Neural crest cell (in vitro differentiated cells): ENCODE data around the gene NME2. TPM values are rescaled to one million over a fixed set of nuclear protein-coding genes. Genes with fewer than 3 reads are reported as not detected.

Experiments
- DNase-seq: peaks from one replicate; pipeline ENCODE4 v3.0.0; 2021; ENCODE audit warnings: low read depth, mixed read lengths, low spot score
- H3K27ac Mint-ChIP-seq: one replicate; pipeline ENCODE4 v1.8.0; 2021; ENCODE audit warnings: mild to moderate bottlenecking, mixed read lengths; ENCODE audit not compliant: unreplicated experiment
- H3K27me3 Mint-ChIP-seq: 2 replicates; pipeline ENCODE4 v1.8.0; 2021; ENCODE audit warnings: low read depth, mild to moderate bottlenecking, mixed read lengths
- H3K36me3 Mint-ChIP-seq: 2 replicates; pipeline ENCODE4 v1.8.0; 2021; ENCODE audit warnings: low read depth, mild to moderate bottlenecking, mixed read lengths
- H3K4me1 Mint-ChIP-seq: 2 replicates; pipeline ENCODE4 v1.8.0; 2021; ENCODE audit warnings: mixed read lengths
- H3K4me3 Mint-ChIP-seq: one replicate; pipeline ENCODE4 v1.8.0; 2021; ENCODE audit warnings: mild to moderate bottlenecking, mixed read lengths
- H3K9me3 Mint-ChIP-seq: 2 replicates; pipeline ENCODE4 v1.8.0; 2021; ENCODE audit warnings: mixed read lengths
- long read RNA-seq: library from polyadenylated mRNA; unstranded; transcript quantifications from one replicate; pipeline ENCODE4 v2.0.0, GENCODE V29; 2020
- total RNA-seq: library from RNA; stranded (reverse); gene quantifications from 2 replicates; pipeline ENCODE4 v1.2.1, GENCODE V29; 2021
- TF ChIP-seq, protein P1 (sequence below): fragments of 200-600 bp; sonication (generic); conservative IDR thresholded peaks from 2 replicates; pipeline ENCODE4 v1.5.0; 2021; ENCODE audit warnings: antibody characterized with exemption, mild to moderate bottlenecking

The NME2 gene
- 541 and 545 TPM in 2 replicates for total RNA-seq
- long read RNA-seq, transcript NME2-205 (5 exons, 826 nt): major isoform, 175 of 195 reads
- long read RNA-seq, transcript NME2-202 (4 exons, 866 nt): minor isoform, 7 of 195 reads
- long read RNA-seq, partial matches to known transcripts: 1 of 195 reads
- long read RNA-seq, other reads (novel, unspliced or antisense): 2 of 195 reads

DNA sequence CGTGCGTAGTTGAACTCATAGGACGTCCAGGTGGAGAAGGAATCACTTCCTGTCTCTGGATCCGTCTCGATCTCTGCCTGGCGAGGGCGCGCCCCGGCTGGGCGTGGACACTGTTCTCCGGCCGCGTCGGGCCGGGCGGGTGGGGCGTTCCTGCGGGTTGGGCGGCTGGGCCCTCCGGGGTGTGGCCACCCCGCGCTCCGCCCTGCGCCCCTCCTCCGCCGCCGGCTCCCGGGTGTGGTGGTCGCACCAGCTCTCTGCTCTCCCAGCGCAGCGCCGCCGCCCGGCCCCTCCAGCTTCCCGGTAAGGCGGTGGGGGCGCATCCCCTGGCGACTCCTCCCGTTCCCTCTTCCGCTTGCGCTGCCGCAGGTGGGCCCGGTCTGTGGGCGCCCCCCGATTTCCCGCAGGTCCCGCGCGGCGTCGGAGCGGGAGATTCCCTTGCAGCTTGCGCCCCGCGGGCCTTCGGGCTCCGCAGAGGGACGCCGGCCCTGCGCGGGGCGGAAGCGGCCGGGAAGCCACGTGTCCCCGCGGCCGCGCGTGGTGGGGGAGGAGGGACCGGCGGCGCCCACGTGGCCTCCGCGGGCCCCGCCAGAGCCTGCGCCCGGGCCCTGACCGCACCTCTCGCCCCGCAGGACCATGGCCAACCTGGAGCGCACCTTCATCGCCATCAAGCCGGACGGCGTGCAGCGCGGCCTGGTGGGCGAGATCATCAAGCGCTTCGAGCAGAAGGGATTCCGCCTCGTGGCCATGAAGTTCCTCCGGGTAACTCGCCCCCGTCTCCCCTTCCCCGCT is at the start of gene NME2:
TSS of gene NME2 (plus strand) at position 214 of the 789 bp plus-strand sequence. CDS start at position 634, 420 bp downstream.
- peaks cover 32% of the 10 kb centered on the region for H3K4me1 Mint-ChIP-seq
- no peaks in the 10 kb centered on the region for H3K9me3 Mint-ChIP-seq
- DNase-seq: peak; percentile 86
- H3K4me3 Mint-ChIP-seq: peak within 1 kb of the TSS; percentile 92
- peak within 1 kb of the TSS; percentile 98 for H3K27ac Mint-ChIP-seq
- peaks cover 26% of the 10 kb centered on the region for H3K36me3 Mint-ChIP-seq
- H3K27me3 Mint-ChIP-seq: no peaks in the 10 kb centered on the region
- TF ChIP-seq, protein P1, sequence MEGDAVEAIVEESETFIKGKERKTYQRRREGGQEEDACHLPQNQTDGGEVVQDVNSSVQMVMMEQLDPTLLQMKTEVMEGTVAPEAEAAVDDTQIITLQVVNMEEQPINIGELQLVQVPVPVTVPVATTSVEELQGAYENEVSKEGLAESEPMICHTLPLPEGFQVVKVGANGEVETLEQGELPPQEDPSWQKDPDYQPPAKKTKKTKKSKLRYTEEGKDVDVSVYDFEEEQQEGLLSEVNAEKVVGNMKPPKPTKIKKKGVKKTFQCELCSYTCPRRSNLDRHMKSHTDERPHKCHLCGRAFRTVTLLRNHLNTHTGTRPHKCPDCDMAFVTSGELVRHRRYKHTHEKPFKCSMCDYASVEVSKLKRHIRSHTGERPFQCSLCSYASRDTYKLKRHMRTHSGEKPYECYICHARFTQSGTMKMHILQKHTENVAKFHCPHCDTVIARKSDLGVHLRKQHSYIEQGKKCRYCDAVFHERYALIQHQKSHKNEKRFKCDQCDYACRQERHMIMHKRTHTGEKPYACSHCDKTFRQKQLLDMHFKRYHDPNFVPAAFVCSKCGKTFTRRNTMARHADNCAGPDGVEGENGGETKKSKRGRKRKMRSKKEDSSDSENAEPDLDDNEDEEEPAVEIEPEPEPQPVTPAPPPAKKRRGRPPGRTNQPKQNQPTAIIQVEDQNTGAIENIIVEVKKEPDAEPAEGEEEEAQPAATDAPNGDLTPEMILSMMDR: no peak

GRCh38 chr17:51118330-51119195 is 47.6 kb upstream of the NME2 start:
- Mint-ChIP-seq H3K27me3 (no peaks in the 10 kb centered on the region), H3K4me3 (peak overlapping the region; percentile 85), H3K36me3 (no peaks in the 10 kb centered on the region), H3K4me1 (peaks cover 43% of the 10 kb centered on the region), H3K27ac (no peak overlapping the region), H3K9me3 (no peaks in the 10 kb centered on the region)
- DNase-seq: no peak
- TF ChIP-seq, protein P1: no peak

DNA sequence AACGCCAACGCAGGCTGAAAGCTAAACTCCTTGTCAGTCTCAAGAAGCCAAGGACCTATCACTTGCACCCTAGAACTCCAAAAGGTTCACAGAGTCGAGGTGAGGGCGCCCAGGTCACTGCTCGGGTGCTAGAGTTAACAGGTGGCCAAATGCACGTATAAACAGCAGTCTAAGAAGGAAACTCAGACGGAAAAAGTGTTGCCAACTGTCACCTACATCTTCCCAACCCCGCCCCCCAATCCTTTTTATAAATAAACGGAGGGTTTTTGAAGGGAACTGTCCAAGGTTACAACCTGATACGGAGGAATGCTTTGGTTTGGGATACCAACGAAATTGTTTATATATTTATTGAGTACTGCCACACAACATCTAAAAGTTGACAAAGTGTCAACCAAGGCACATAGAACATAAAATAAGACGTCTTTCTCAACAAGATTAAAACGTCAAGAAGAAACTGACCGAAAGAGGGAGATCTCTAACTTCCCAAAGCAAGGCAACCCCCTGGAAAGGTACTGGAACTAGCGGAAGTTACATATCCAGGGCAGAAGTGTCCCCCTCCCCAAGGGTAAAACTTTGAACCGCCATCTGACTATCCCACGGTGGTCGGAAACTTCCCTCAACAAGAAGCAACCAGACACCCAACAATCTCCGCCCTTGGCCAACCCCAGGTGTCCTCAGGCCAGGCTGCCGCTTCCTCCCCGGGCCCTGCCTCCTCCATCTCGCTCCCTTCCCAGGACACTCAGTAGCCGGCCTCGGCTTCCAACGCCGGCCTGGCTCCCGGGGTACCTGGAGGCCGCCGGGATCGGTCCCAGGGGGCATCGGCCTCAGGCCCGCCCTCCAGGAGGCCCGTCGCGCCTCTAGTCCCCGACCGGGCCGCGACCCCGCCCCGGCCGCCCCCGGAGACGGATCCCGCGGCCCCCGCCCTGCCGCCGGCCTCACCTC is 46.5 kb upstream of the NME2 start:
- TF ChIP-seq, protein P1: no peak
- peaks cover 43% of the 10 kb centered on the region for H3K4me1 Mint-ChIP-seq
- peak; percentile 29 for DNase-seq

DNA sequence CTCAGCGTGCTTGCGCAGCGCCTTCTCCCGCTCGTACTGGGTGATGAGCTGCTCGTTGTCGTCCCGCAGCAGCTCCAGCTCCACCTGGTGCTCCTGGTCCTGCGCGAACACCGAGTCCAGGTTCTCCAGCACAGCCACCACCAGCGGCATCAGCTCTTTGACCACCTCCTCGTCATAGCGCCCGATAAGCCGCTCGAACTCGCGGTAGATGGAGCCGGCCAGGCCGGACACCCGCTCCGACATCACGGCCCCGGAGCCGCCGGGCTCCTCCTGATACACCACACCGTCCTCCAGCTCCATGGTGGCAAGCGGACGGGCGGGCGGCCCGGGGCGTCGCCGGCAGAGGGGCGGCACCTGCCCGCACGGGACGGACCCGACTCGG is 45.9 kb upstream of the NME2 start:
- Mint-ChIP-seq H3K4me3 (peak overlapping the region; percentile 96), H3K27me3 (no peaks in the 10 kb centered on the region), H3K27ac (peak overlapping the region; percentile 99), H3K36me3 (no peaks in the 10 kb centered on the region), H3K4me1 (peaks cover 43% of the 10 kb centered on the region), H3K9me3 (no peaks in the 10 kb centered on the region)
- DNase-seq: peak; percentile 55
- TF ChIP-seq, protein P1: no peak

More for the DNA sequence above, 46.5 kb upstream of the NME2 start:
- H3K27ac Mint-ChIP-seq: peak overlapping the region; percentile 99
- H3K9me3 Mint-ChIP-seq: no peaks in the 10 kb centered on the region
- H3K36me3 Mint-ChIP-seq: no peaks in the 10 kb centered on the region
- H3K27me3 Mint-ChIP-seq: no peaks in the 10 kb centered on the region
- H3K4me3 Mint-ChIP-seq: peak overlapping the region; percentile 96
